IMR-90 (cell line): ENCODE data around the gene ARRDC5. TPM values are rescaled to one million over a fixed set of nuclear protein-coding genes. Genes with fewer than 3 reads are reported as not detected.

Source experiments
- ATAC-seq: fragments of 200-7000 bp; cut with Tn5 transposase; 2 replicates; pipeline ENCODE4 v1.9.1; 2020; ENCODE audit warnings: low read depth, mild to moderate bottlenecking, moderate library complexity
- BruUV-seq: library from RNA; stranded (reverse); fragments of 400-500 nt; replicated peaks from 2 replicates; lab custom pipeline; 2021; lab: Mats Ljungman, UMichigan
- CTCF ChIA-PET: fragments of 300-600 bp; formaldehyde crosslinking; extraction: SDS; loops from one replicate; lab custom pipeline; 2021; ENCODE audit warnings: antibody characterized with exemption; lab: Yijun Ruan, JAX
- POLR2A ChIA-PET: fragments of 300-600 bp; sonication (Branson Sonifier 250); formaldehyde crosslinking; loops from one replicate; lab custom pipeline; 2022; ENCODE audit warnings: antibody characterized with exemption; ENCODE audit not compliant: unreplicated experiment; lab: Charles Lee
- DNase-seq: peaks from one replicate; pipeline ENCODE4 v3.0.0; 2013
- H2AFZ ChIP-seq: replicated peaks from 2 replicates; pipeline ENCODE3; 2013; ENCODE audit warnings: low read length, mild to moderate bottlenecking; ENCODE audit not compliant: poor library complexity
- H2AK5ac ChIP-seq: 2 replicates; pipeline ENCODE4 v1.6.1; 2013; ENCODE audit warnings: low read depth, low read length, inconsistent platforms
- H2AK9ac ChIP-seq: replicated peaks from 2 replicates; pipeline ENCODE3; 2013; ENCODE audit warnings: mild to moderate bottlenecking, low read depth, low read length, moderate library complexity; ENCODE audit not compliant: poor library complexity
- H2BK120ac ChIP-seq: 2 replicates; pipeline ENCODE4 v1.6.1; 2013; ENCODE audit warnings: low read depth, low read length, inconsistent platforms
- H2BK15ac ChIP-seq: 3 replicates; pipeline ENCODE4 v1.6.1; 2013; ENCODE audit warnings: low read depth, low read length, inconsistent platforms
- H2BK20ac ChIP-seq: 2 replicates; pipeline ENCODE4 v1.6.1; 2013; ENCODE audit warnings: low read depth, mild to moderate bottlenecking, inconsistent platforms, low read length, moderate library complexity
- H2BK5ac ChIP-seq: 2 replicates; pipeline ENCODE4 v1.6.1; 2013; ENCODE audit warnings: mild to moderate bottlenecking, low read depth, low read length, inconsistent platforms; ENCODE audit not compliant: poor library complexity, severe bottlenecking
- H3K14ac ChIP-seq: replicated peaks from 2 replicates; pipeline ENCODE4 v1.6.1; 2013; ENCODE audit warnings: low read depth, low read length, inconsistent platforms
- H3K18ac ChIP-seq: 2 replicates; pipeline ENCODE4 v1.6.1; 2013; ENCODE audit warnings: low read depth, low read length, control low read depth
- H3K23ac ChIP-seq: 2 replicates; pipeline ENCODE4 v1.6.1; 2013; ENCODE audit warnings: low read depth, low read length, inconsistent platforms
- H3K27ac ChIP-seq: 2 replicates; pipeline ENCODE4 v1.5.1; 2013; ENCODE audit warnings: mild to moderate bottlenecking, control low read depth, low read length; ENCODE audit not compliant: insufficient read depth
- H3K27me3 ChIP-seq: 2 replicates; pipeline ENCODE4 v1.6.1; 2013; ENCODE audit warnings: low read length; ENCODE audit not compliant: control insufficient read depth, insufficient read depth
- H3K36me3 ChIP-seq: 2 replicates; pipeline ENCODE4 v1.6.1; 2013; ENCODE audit warnings: low read length, mixed read lengths; ENCODE audit not compliant: control insufficient read depth, insufficient read depth
- H3K4ac ChIP-seq: 2 replicates; pipeline ENCODE4 v1.6.1; 2013; ENCODE audit warnings: low read depth, low read length, inconsistent platforms
- H3K4me1 ChIP-seq: 2 replicates; pipeline ENCODE4 v1.6.1; 2013; ENCODE audit warnings: low read length, mixed read lengths; ENCODE audit not compliant: control insufficient read depth, insufficient read depth
- H3K4me2 ChIP-seq: 2 replicates; pipeline ENCODE4 v1.6.1; 2013; ENCODE audit warnings: low read depth, mild to moderate bottlenecking, control low read depth, low read length, moderate library complexity
- H3K4me3 ChIP-seq: 2 replicates; pipeline ENCODE4 v1.5.1; 2013; ENCODE audit warnings: low read depth, mild to moderate bottlenecking, control low read depth, low read length, moderate library complexity; ENCODE audit not compliant: insufficient read depth
- H3K56ac ChIP-seq: 2 replicates; pipeline ENCODE4 v1.6.1; 2013; ENCODE audit warnings: low read length, inconsistent platforms; ENCODE audit not compliant: insufficient read depth; ENCODE audit errors: extremely low read depth
- H3K79me1 ChIP-seq, 2 experiments: 2 replicates each; pipeline ENCODE4 v1.6.1; 2013; ENCODE audit warnings: low read length in 2 of 2, inconsistent platforms in 1 of 2, low read depth in 1 of 2
- H3K9ac ChIP-seq: 2 replicates; pipeline ENCODE4 v1.6.1; 2013; ENCODE audit warnings: low read depth, low read length, control low read depth
- H3K9me1 ChIP-seq: 2 replicates; pipeline ENCODE4 v1.6.1; 2013; ENCODE audit warnings: low read length, inconsistent platforms; ENCODE audit not compliant: insufficient read depth
- H3K9me3 ChIP-seq: 2 replicates; pipeline ENCODE4 v1.6.1; 2013; ENCODE audit warnings: low read length; ENCODE audit not compliant: control insufficient read depth, insufficient read depth
- H4K20me1 ChIP-seq: 2 replicates; pipeline ENCODE4 v1.6.1; 2013; ENCODE audit warnings: low read length, inconsistent platforms; ENCODE audit not compliant: insufficient read depth
- H4K5ac ChIP-seq: 2 replicates; pipeline ENCODE4 v1.6.1; 2013; ENCODE audit warnings: mild to moderate bottlenecking, low read depth, low read length, control low read depth
- H4K8ac ChIP-seq, 2 experiments: 2 replicates each; pipeline ENCODE4 v1.6.1; 2013; ENCODE audit warnings: low read depth in 2 of 2, low read length in 2 of 2, control low read depth in 1 of 2, inconsistent platforms in 1 of 2
- H4K91ac ChIP-seq: 2 replicates; pipeline ENCODE4 v1.6.1; 2013; ENCODE audit warnings: low read depth, low read length, inconsistent platforms; ENCODE audit not compliant: insufficient read depth
- MXI1 ChIP-seq: IDR thresholded peaks from 2 replicates; pipeline ENCODE4 v1.6.1; 2012; ENCODE audit warnings: low read depth, mild to moderate bottlenecking, low read length, moderate library complexity, borderline replicate concordance
- POLR2A ChIP-seq: IDR thresholded peaks from 2 replicates; pipeline ENCODE4 v1.6.1; 2012; ENCODE audit warnings: mild to moderate bottlenecking, low read depth, low read length
- WGBS, 2 experiments: methylation state at CpG; one replicate each; pipeline versions ENCODE4 v1.1.5 to v1.1.7; 2013; ENCODE audit warnings: missing lambda C conversion rate in 2 of 2; ENCODE audit not compliant: insufficient read length in 1 of 2; ENCODE audit errors: extremely low coverage in 2 of 2; 5-methylcytosine and 5-hydroxymethylcytosine counted together
- dilution Hi-C: fragments of 300-500 bp; cut with HindIII; formaldehyde crosslinking; loops from one replicate; pipeline ENCODE4 v1.14.3; 2018; ENCODE audit warnings: low sequenced_read_pairs; ENCODE audit not compliant: unreplicated experiment
- in situ Hi-C: fragments of 300-500 bp; cut with MboI; formaldehyde crosslinking; loops from 3 replicates; pipeline ENCODE4 v1.14.3; 2019; ENCODE audit warnings: low sequenced_read_pairs, inconsistent platforms, mixed read lengths
- intact Hi-C: fragments of 100-400 bp; cut with micrococcal nuclease; formaldehyde crosslinking; loops from 2 replicates; pipeline ENCODE4 v1.10.0; 2022
- polyA plus RNA-seq, 3 experiments: library from polyadenylated mRNA; depleted of rRNA; stranded (reverse); fragments of >200 nt; gene quantifications; 2 replicates each; pipeline ENCODE4 v1.2.3, GENCODE V29; 2012; ENCODE audit warnings: low replicate concordance in 1 of 3
- total RNA-seq: library from RNA; depleted of rRNA; stranded (reverse); fragments of >200 nt; gene quantifications from 2 replicates; pipeline ENCODE4 v1.2.3, GENCODE V29; 2012

The ARRDC5 gene
- total and polyA plus RNA-seq, 2 of the 4 experiments (the other 2 are of a cell fraction): not detected

GRCh38 chr19:4909156-4909896 is 6.6 kb upstream of the ARRDC5 start, which contains the start of gene UHRF1:
UHRF1 (plus strand) TSS chr19:4909501; CDS start chr19:4910886, 1,385 bp downstream.
- H3K9me3 ChIP-seq: no peaks in the 10 kb centered on the region
- H2BK20ac ChIP-seq: peak within 1 kb of the TSS; percentile 82; the same call in 1 of the 2 replicates
- ATAC-seq: no peak; the same call in 1 of the 2 replicates
- no peaks in the 10 kb centered on the region; the same call in 1 of the 2 replicates for H3K36me3 ChIP-seq
- no TSS peak for BruUV-seq
- DNase-seq: no peak
- TF ChIP-seq MXI1: no peak
- peak; percentile 62 for TF ChIP-seq POLR2A
- H3K79me1 ChIP-seq: peaks cover 0 to 35% of the 10 kb centered on the region in 2 experiments; a peak in 2 of 4 replicates
- H3K9me1 ChIP-seq: peaks cover 4% of the 10 kb centered on the region; the same call in 1 of the 2 replicates
- peak within 1 kb of the TSS; percentile 85 for H3K9ac ChIP-seq
- H2AFZ ChIP-seq: peak within 1 kb of the TSS; percentile 96
- peak within 1 kb of the TSS; percentile 94 for H3K56ac ChIP-seq
- H2AK5ac ChIP-seq: peak within 1 kb of the TSS; percentile 95
- in situ Hi-C loops (no loop called here), dilution Hi-C loops (no loop called here), intact Hi-C loops (no loop called here)
- H3K4me3 ChIP-seq: peak within 1 kb of the TSS; percentile 87
- no peaks in the 10 kb centered on the region for H3K27me3 ChIP-seq
- H4K8ac ChIP-seq: peak within 1 kb of the TSS; percentile 82 to 96; a peak in 3 of 4 replicates
- peak within 1 kb of the TSS; percentile 92 for H4K91ac ChIP-seq
- CTCF ChIA-PET: no interaction called here
- H3K23ac ChIP-seq: peak within 1 kb of the TSS; percentile 99
- 2% methylated on average over 21 of the region's 89 CpGs; no CpG with 5 or more reads in 1 of the 2 experiments for WGBS, 2 experiments
- peak within 1 kb of the TSS; percentile 98 for H3K4ac ChIP-seq
- H2BK15ac ChIP-seq: peak within 1 kb of the TSS; percentile 75; the same call in 2 of the 3 replicates
- peak within 1 kb of the TSS; percentile 94 for H2BK120ac ChIP-seq
- peak within 1 kb of the TSS; percentile 98 for H2AK9ac ChIP-seq
- peak within 1 kb of the TSS; percentile 93 for H2BK5ac ChIP-seq
- POLR2A ChIA-PET: interaction anchor here (0.6 kb wide), 2 partner anchors 42 to 121 kb away, joined by 7 read pairs; no protein-coding TSS in a partner anchor
- H3K18ac ChIP-seq: no peak within 1 kb of the TSS
- peak within 1 kb of the TSS; percentile 91 for H3K27ac ChIP-seq
- peaks cover 22% of the 10 kb centered on the region for H3K4me1 ChIP-seq
- peak within 1 kb of the TSS; percentile 90 for H3K14ac ChIP-seq
- no peak within 1 kb of the TSS for H4K5ac ChIP-seq
- peak within 1 kb of the TSS; percentile 67 for H3K4me2 ChIP-seq
- H4K20me1 ChIP-seq: peaks cover 8% of the 10 kb centered on the region
